Cardiac septum (tissue), 1 donor: ENCODE results near the gene SSTR4. TPM values are rescaled to one million over a fixed set of nuclear protein-coding genes. Genes with fewer than 3 reads are reported as not detected.

Experiments
- DNase-seq: peaks from one replicate; pipeline ENCODE4 v3.0.0-alpha.2; 2020; ENCODE audit warnings: low spot score
- intact Hi-C: fragments of 100-400 bp; cut with DNase I; formaldehyde crosslinking; loops from one replicate; pipeline ENCODE4 v1.14.0; 2022
- total RNA-seq: library from RNA; stranded (reverse); fragmentation: NEBNext Ultra II Directional; extraction: Animal tissue kit (Norgen Biotek cat#: 25700); gene quantifications from one replicate; pipeline ENCODE4 v1.2.1, GENCODE V29; 2021
- donor health status: DM: no; HTN: no; CAD: no.

The SSTR4 gene
- total RNA-seq, 1 donor from 2014 or later = not detected

DNA sequence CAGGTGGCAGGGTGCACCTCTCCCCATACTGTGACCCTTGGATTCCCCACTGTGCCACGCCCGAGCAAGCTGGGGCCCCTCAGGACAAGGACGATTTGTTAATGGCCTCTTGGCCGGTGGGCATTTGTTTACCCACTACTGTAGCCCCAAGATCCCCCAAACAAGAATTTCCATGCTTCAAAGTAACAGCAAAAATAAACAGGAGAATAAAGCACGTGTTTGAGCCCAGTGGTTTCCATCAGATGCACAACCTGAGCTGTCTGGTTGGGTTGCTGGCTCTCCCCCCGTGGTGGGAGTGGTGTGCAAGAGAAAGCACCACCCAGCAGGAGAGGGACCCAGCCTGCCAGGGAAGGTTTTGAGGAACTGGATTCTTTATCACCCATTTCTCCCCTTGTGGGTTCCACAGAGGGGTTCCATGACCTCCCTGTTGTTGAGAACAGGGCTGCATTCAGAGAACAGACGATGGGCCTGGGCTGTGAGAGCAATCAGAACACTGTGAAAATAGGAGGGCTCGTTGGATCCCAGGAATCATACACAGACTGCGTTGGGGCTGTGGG lies 46.2 kb downstream of the SSTR4 start:
- intact Hi-C loops = no loop called here
- no peak for DNase-seq

- DNase-seq = no peak
- intact Hi-C loops = no loop called here
Measured at GRCh38 chr20:23082846-23083552, 47.9 kb downstream of the SSTR4 start.

DNA sequence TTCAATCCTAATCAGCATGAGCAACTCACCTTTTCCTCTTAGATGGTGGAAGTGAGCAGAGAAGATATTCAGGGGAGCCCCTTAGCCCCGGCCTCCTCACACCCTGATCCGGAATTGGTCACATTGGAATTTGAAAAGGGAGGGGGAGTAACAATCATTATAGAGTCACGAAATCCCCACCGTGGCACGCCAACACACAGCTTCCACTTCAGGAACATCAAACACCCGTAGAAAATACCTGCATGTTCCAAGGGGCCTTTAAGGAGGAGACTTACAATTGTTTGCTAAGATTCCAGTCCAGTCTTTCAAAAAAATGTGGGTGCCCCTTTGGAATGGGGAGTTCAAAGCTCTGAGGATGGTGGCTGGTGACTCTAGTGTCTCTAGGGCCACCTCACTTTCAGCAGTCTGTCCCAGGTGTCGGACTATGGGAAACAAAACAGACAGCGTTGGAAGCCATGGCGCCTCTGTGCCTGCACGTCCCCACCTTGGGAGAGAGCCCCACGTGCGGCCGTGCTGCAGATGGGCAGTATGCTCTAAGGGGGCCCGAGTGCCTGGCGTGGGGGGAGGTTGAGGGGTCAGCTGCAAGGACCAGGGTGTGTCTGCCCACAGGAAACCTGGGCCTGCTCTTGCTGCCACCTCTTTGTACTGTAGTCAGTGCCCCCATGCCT lies 48.6 kb downstream of the SSTR4 start:
- intact Hi-C loops = no loop called here

GRCh38 chr20:23084282-23084844 lies 49.3 kb downstream of the SSTR4 start:
- intact Hi-C loops = no loop called here
- no peak for DNase-seq

More for the DNA sequence above, 48.6 kb downstream of the SSTR4 start:
- no peak for DNase-seq

DNA sequence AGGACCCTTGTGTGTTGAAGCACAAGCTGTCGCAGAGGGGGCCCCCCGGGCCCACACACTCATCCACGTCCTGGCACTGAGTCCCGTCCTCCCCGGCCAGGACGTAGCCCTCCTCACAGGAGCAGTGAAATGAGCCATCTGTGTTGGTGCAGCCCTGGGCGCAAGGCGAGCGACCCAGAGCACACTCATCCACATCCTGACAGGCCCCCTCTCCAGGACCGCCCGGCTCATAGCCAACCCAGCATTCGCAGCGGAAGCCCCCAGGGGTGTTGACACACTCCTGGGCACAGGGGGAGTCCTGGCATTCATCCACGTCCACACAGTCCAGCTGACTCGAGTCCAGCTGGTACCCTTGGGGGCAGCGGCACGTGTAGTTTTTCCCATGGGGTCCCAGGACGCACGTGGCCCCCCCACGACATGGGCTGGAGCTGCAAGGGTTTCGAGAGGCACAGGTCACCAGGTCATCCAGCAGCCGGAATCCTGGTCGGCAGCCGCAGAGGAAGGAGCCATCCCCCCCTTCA lies 49.8 kb downstream of the SSTR4 start:
- intact Hi-C loops = loop anchor here (5.0 kb wide), 1 partner anchor 47 kb away; no protein-coding TSS in a partner anchor
- DNase-seq = no peak

DNA sequence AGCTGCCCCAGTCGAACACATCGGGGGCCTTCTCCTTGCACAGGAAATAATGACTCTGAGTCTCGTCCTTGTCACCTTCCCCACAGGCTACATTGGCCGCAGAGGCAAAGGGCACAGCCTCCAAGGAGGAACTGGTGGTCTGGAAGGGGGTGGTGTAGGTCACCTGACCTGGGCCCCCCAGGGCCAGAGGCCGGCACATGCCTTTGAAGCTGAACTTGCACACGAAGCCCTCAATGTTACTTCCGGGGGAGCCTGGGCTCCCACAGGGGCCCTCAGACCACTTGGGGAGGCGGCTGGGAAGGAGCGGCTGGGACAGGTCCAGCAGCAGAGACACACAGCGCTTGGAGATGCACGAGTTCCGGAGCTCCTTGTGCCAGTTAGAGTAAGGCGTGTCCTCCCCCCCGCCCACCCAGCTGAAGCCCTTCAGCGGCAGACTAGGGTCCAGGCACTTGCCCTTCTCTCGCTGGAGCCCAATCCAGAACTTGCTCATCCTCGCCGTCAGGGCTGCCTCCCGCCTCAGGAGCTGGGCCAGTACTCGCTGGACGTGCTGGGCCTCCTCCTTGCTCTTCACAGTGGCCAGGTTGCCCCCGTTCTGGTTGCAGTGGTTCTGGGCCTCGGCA lies 50.4 kb downstream of the SSTR4 start:
- no peak for DNase-seq
- intact Hi-C loops = loop anchor here (5.0 kb wide), 1 partner anchor 47 kb away; no protein-coding TSS in a partner anchor

DNA sequence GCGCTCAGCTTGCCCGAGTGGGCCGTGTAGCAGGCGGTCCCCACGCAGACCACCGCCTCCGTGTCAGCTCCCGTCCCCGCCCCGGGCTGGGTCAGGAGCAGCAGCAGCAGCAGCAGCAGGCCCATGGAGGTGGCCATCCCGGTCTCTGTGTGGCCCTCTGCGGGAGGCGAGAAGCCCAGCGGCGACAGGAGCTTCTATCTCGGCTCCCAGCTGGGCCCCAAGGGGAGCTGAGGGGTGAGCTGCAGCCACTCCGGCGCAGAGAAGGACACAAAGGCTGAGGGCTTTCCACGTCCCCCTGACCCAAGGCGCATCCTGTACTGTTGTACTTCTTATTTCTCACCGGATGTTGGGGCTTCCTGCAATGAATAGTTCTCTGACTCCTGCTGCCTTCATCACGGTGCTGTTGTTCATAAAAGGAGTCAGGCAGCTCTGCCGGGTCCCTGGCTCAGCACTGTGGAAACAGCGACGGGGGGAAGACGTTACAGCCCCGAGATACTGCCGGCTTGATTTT lies 51.0 kb downstream of the SSTR4 start, which contains the start of gene CD93:
Gene CD93, minus strand, starts transcription at position 269 of the 511 bp plus-strand sequence. Its CDS starts 132 bp downstream, at position 137.
- peak; percentile 86 for DNase-seq
- intact Hi-C loops = loop anchor here (5.0 kb wide), 1 partner anchor 46 kb away; no protein-coding TSS in a partner anchor

GRCh38 chr20:23086931-23087411 lies 51.9 kb downstream of the SSTR4 start:
- peak; percentile 85 for DNase-seq
- intact Hi-C loops = loop anchor here (5.0 kb wide), 1 partner anchor 45 kb away; no protein-coding TSS in a partner anchor

DNA sequence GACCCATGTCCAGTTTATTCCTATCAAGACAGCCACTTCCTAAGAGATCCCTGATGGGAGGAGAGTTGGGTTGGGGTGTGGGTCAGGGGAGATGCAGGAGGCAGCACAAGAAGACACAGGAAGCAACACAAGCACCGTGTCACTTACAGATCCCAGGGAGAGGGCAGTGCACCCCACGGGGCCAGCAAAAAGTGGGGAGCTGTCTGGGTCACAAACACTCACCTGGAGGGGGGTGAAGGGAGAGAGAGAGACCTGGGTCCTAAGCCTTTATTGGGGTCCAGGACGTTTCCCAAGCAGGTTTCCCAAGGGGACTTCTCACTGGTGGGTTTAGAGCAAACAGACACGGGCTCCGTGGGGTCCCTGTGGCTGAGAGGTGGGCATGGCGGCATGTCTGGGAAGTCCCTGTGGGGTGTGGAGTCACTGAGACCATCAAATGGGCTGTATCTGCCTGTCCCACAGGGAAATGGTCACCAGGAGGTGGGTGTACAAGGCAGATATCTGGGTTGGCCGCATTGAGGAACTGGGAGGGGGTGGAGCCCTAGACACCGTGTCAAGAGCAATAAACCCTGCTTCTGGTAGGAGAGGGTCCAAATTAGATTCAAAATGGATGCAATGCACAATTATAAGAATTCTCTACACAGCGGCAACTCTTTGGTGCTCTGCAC lies 52.6 kb downstream of the SSTR4 start:
- no peak for DNase-seq
- intact Hi-C loops = loop anchor here (5.0 kb wide), 1 partner anchor 45 kb away; no protein-coding TSS in a partner anchor

Other genes starting within 250 kb of the SSTR4 start
- 27.0 TPM for gene THBD, start 14.4 kb downstream of the SSTR4 start, total RNA-seq
- gene CD93, start 51.0 kb downstream of the SSTR4 start, total RNA-seq = 40.3 TPM